Astrocyte of the spinal cord (primary cell): ENCODE measurements around the gene FANCM.
A peak's percentile ranks its signal among the peaks of the same experiment; 100 is the strongest.

ENCODE experiments used
- DNase-seq: peaks from one replicate; pipeline ENCODE4 v3.0.0; 2011; ENCODE audit warnings: low read depth, low spot score
- H3K4me3 ChIP-seq: 2 replicates; pipeline ENCODE4 v1.5.1; 2011; ENCODE audit warnings: low read depth, mild to moderate bottlenecking, low read length, moderate library complexity
- in situ Hi-C: cut with HindIII; loops from 2 replicates; pipeline ENCODE4 v1.10.0; 2017; ENCODE audit warnings: low sequenced_read_pairs
- TF ChIP-seq, protein P1 (sequence below): IDR thresholded peaks from 2 replicates; pipeline ENCODE4 v1.5.1; 2012; ENCODE audit warnings: low read depth, mild to moderate bottlenecking, low read length, inconsistent platforms

Gene FANCM, protein sequence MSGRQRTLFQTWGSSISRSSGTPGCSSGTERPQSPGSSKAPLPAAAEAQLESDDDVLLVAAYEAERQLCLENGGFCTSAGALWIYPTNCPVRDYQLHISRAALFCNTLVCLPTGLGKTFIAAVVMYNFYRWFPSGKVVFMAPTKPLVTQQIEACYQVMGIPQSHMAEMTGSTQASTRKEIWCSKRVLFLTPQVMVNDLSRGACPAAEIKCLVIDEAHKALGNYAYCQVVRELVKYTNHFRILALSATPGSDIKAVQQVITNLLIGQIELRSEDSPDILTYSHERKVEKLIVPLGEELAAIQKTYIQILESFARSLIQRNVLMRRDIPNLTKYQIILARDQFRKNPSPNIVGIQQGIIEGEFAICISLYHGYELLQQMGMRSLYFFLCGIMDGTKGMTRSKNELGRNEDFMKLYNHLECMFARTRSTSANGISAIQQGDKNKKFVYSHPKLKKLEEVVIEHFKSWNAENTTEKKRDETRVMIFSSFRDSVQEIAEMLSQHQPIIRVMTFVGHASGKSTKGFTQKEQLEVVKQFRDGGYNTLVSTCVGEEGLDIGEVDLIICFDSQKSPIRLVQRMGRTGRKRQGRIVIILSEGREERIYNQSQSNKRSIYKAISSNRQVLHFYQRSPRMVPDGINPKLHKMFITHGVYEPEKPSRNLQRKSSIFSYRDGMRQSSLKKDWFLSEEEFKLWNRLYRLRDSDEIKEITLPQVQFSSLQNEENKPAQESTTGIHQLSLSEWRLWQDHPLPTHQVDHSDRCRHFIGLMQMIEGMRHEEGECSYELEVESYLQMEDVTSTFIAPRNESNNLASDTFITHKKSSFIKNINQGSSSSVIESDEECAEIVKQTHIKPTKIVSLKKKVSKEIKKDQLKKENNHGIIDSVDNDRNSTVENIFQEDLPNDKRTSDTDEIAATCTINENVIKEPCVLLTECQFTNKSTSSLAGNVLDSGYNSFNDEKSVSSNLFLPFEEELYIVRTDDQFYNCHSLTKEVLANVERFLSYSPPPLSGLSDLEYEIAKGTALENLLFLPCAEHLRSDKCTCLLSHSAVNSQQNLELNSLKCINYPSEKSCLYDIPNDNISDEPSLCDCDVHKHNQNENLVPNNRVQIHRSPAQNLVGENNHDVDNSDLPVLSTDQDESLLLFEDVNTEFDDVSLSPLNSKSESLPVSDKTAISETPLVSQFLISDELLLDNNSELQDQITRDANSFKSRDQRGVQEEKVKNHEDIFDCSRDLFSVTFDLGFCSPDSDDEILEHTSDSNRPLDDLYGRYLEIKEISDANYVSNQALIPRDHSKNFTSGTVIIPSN (N-terminal part only)

DNA sequence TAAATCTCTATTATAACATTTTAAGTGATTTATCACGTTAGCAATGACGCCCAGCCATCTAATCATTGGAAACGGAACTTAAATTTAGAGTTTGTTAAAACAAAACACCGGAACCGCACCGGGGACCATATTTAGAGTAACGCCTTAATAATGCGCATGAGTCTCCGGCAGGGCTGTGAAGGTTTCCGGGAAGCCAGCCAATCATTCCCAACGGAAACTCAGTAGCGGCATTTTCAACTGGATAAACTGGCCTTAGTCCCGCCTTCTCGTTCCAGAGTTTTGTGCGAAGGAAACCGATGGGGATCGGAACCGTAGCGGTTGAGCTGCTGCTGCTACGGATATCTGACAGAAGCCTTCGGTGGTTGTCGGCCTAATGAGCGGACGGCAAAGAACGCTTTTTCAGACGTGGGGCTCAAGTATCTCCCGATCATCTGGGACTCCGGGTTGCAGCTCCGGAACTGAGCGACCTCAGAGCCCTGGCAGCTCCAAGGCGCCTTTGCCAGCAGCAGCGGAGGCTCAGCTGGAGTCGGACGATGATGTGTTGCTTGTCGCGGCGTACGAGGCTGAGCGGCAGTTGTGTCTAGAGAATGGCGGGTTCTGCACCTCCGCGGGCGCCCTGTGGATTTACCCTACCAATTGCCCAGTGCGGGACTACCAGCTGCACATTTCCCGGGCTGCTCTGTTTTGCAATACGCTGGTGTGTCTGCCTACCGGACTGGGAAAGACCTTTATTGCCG lies at the start of gene FANCM:
FANCM (plus strand) TSS at position 272 of the 737 bp plus-strand sequence; CDS start at position 374, 102 bp downstream.
- in situ Hi-C loops, result no loop called here

DNA sequence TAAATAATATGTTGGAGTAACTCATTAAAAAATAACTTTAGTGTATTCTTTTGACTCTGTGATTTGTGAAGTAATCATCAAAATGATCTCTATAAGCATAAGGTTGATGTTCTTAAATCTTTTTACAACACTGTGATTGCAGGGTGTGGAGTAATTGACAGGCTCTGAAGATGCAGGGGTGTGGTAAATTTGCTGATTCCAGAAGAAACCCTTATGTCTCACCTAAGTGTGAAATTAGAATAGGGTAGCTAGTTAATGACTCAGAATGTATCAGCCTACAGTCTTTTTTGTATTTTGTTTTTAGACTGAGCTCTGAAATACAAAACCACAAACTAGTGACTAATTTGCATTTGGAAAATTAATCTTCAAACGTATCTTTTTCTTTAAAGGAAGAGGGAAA lies 45.9 kb upstream of the FANCM start:
- TF ChIP-seq, protein P1, sequence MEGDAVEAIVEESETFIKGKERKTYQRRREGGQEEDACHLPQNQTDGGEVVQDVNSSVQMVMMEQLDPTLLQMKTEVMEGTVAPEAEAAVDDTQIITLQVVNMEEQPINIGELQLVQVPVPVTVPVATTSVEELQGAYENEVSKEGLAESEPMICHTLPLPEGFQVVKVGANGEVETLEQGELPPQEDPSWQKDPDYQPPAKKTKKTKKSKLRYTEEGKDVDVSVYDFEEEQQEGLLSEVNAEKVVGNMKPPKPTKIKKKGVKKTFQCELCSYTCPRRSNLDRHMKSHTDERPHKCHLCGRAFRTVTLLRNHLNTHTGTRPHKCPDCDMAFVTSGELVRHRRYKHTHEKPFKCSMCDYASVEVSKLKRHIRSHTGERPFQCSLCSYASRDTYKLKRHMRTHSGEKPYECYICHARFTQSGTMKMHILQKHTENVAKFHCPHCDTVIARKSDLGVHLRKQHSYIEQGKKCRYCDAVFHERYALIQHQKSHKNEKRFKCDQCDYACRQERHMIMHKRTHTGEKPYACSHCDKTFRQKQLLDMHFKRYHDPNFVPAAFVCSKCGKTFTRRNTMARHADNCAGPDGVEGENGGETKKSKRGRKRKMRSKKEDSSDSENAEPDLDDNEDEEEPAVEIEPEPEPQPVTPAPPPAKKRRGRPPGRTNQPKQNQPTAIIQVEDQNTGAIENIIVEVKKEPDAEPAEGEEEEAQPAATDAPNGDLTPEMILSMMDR, result no peak
- no peak overlapping the region for H3K4me3 ChIP-seq
- in situ Hi-C loops, result no loop called here

More for the DNA sequence above, at the start of gene FANCM:
- peak within 1 kb of the TSS; percentile 89 for H3K4me3 ChIP-seq
- DNase-seq, result peak; percentile 98
- TF ChIP-seq, protein P1, result no peak

DNA sequence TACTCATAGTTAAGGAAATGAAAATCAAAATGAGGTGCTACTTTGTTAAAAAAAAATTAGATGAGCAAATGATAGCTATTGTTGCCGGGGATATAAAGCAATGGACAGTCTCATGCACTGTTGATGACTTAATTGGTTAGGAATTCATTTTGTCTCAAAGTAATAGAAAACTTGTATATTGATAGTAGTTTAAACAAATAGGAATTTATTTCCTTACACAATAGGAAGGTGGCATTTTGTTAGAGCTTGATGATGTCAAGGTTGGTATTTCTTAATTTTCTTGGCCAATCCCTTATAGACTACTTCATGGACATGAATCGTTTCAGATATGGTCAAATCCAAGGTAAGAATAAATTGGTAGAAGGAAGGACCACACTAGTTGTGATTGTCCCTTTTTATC lies 44.0 kb upstream of the FANCM start:
- in situ Hi-C loops, result no loop called here
- DNase-seq, result peak; percentile 27
- no peak overlapping the region for H3K4me3 ChIP-seq
- TF ChIP-seq, protein P1, result no peak

More for the DNA sequence above, 45.9 kb upstream of the FANCM start:
- peak; percentile 40 for DNase-seq

DNA sequence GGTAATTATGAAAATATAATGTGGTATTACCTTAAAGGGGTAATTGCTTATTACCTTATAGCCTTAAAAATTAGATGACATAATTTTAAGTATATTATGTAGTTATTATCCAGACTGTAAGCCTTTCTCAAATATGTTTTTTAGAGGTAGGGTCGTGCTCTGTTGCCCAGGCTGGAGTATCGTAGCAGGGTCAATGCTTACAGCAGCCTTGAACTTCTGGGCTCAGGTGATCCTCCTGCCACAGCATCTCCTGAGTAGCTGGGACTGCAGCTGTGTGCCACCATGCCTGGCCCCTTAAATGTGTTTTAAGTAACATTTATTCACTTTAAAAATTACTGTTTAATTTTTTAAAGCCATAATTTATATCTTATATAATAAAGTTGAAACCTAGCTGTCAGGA lies 41.5 kb upstream of the FANCM start:
- TF ChIP-seq, protein P1, result no peak
- in situ Hi-C loops, result no loop called here
- no peak for DNase-seq
- no peak overlapping the region for H3K4me3 ChIP-seq

DNA sequence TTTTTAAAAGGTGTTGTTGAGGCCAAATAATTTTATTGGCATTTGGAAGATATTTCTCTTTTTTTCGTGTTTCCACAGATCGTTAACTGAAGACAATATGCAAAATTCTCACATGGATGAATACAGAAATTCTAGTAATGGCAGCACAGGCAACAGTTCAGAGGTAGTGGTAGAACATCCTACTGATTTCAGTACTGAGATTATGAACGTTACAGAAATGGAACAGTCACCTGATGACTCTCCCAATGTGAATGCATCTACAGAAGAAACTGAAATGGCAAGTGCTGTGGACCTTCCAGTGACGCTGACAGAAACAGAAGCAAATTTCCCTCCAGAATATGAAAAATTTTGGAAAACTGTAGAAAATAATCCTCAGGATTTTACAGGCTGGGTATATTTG lies 40.6 kb upstream of the FANCM start:
- no peak for DNase-seq
- no peak overlapping the region for H3K4me3 ChIP-seq
- TF ChIP-seq, protein P1, result no peak
- in situ Hi-C loops, result no loop called here

DNA sequence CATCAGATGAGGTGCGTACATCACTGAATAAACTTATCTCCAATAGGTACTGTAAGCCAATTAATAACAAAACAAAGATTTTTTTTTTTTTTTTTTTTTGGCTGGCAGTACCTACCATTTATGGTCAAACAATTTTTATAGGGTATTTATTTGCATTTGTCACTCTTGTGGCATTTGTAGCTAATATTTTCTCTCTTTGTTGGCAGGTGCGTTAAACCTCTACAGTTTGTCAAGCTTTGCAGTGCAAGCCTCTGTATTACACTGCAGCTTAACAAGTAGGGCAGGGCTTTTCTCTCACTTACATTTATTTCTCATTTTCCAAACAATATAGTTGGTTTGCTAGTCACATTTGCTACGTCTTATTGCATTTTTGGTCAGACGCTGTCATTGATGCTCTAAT lies 39.5 kb upstream of the FANCM start:
- H3K4me3 ChIP-seq, result no peak overlapping the region
- in situ Hi-C loops, result no loop called here
- no peak for DNase-seq
- TF ChIP-seq, protein P1, result no peak
